B cell (primary cell): ENCODE measurements around the gene MRTFB.
"Not testable (repeated sequence)": the region's sequence is repeated elsewhere in the genome, so short reads cannot be mapped to it uniquely, and the experiment has no call there.

ENCODE experiments used
- EZH2 ChIP-seq: IDR thresholded peaks from 2 replicates; pipeline ENCODE4 v1.6.1; 2012; ENCODE audit warnings: borderline replicate concordance, low read depth, mild to moderate bottlenecking, moderate library complexity, low read length; ENCODE audit not compliant: insufficient read depth, poor library complexity, severe bottlenecking
- TF ChIP-seq, protein P1 (sequence below): fragments of 200-600 bp; IDR thresholded peaks from one replicate; pipeline ENCODE4 v1.8.0; 2022; ENCODE audit warnings: antibody characterized with exemption, mild to moderate bottlenecking

DNA sequence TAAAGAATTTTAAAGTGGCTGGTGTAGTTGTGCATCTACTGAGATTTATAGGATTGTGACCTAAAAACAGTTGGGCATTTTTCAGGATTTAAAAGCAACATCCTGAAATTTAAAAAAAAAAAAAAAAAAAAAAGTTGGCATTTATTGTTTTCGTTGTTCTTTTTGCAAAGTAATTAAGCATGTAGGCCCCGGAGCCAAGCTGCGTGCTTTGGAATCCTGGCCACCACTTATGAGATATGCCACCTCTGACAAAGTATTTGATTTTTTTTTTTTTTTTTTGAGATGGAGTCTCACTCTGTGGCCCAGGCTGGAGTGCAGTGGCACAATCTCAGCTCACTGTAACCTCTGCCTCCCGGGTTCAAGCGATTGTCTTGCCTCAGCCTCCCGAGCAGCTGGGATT, 112.8 kb downstream of the MRTFB start:
- TF ChIP-seq, protein P1, sequence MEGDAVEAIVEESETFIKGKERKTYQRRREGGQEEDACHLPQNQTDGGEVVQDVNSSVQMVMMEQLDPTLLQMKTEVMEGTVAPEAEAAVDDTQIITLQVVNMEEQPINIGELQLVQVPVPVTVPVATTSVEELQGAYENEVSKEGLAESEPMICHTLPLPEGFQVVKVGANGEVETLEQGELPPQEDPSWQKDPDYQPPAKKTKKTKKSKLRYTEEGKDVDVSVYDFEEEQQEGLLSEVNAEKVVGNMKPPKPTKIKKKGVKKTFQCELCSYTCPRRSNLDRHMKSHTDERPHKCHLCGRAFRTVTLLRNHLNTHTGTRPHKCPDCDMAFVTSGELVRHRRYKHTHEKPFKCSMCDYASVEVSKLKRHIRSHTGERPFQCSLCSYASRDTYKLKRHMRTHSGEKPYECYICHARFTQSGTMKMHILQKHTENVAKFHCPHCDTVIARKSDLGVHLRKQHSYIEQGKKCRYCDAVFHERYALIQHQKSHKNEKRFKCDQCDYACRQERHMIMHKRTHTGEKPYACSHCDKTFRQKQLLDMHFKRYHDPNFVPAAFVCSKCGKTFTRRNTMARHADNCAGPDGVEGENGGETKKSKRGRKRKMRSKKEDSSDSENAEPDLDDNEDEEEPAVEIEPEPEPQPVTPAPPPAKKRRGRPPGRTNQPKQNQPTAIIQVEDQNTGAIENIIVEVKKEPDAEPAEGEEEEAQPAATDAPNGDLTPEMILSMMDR = not testable (repeated sequence)
- not testable (repeated sequence) for TF ChIP-seq EZH2
